Stimulated activated CD4-positive, alpha-beta T cell treated with anti-CD3 and anti-CD28 coated beads, Interleukin-15, amount 100 ng/mL, for 48 hours (primary cell): ENCODE data around the gene RREB1.

ENCODE experiments used
- DNase-seq, 2 donors: peaks; one replicate each; pipeline ENCODE4 v3.0.0-alpha.2; 2020; ENCODE audit warnings: low read depth in 2 of 2

Gene RREB1

GRCh38 chr6:7163661-7164071, 55.9 kb downstream of the RREB1 start:
- DNase-seq, result no peak

- no peak for DNase-seq
Measured at GRCh38 chr6:7164536-7165001, 56.8 kb downstream of the RREB1 start.

GRCh38 chr6:7165002-7165889, 57.5 kb downstream of the RREB1 start:
- no peak for DNase-seq

GRCh38 chr6:7165890-7166267, 58.1 kb downstream of the RREB1 start:
- DNase-seq, result no peak

GRCh38 chr6:7166410-7167293, 58.9 kb downstream of the RREB1 start:
- no peak for DNase-seq

GRCh38 chr6:7169296-7169721, 61.5 kb downstream of the RREB1 start:
- DNase-seq, result no peak

GRCh38 chr6:7170117-7170732, 62.5 kb downstream of the RREB1 start:
- no peak for DNase-seq

- no peak for DNase-seq
Measured at GRCh38 chr6:7171119-7171518, 63.4 kb downstream of the RREB1 start.

- DNase-seq, result no peak
Measured at GRCh38 chr6:7171733-7172132, 64.0 kb downstream of the RREB1 start.

- no peak for DNase-seq
Measured at GRCh38 chr6:7172649-7173048, 64.9 kb downstream of the RREB1 start.

GRCh38 chr6:7173843-7174503, 66.2 kb downstream of the RREB1 start:
- no peak for DNase-seq

GRCh38 chr6:7175462-7175861, 67.7 kb downstream of the RREB1 start:
- no peak for DNase-seq

- no peak for DNase-seq
Measured at GRCh38 chr6:7176208-7176607, 68.4 kb downstream of the RREB1 start.

GRCh38 chr6:7178280-7178679, 70.5 kb downstream of the RREB1 start:
- DNase-seq, result no peak

- DNase-seq, result no peak
Measured at GRCh38 chr6:7180751-7181150, 73.0 kb downstream of the RREB1 start.

- no peak for DNase-seq
Measured at GRCh38 chr6:7183707-7184106, 75.9 kb downstream of the RREB1 start.

- DNase-seq, result no peak
Measured at GRCh38 chr6:7184502-7184901, 76.7 kb downstream of the RREB1 start.

GRCh38 chr6:7185561-7185960, 77.8 kb downstream of the RREB1 start:
- DNase-seq, result no peak

GRCh38 chr6:7188492-7188891, 80.7 kb downstream of the RREB1 start:
- DNase-seq, result no peak

- no peak for DNase-seq
Measured at GRCh38 chr6:7189101-7189758, 81.5 kb downstream of the RREB1 start.

GRCh38 chr6:7190791-7191190, 83.0 kb downstream of the RREB1 start:
- no peak for DNase-seq
